ENCODE measurements around the gene ZNF273.

ZNF273 gene

DNA sequence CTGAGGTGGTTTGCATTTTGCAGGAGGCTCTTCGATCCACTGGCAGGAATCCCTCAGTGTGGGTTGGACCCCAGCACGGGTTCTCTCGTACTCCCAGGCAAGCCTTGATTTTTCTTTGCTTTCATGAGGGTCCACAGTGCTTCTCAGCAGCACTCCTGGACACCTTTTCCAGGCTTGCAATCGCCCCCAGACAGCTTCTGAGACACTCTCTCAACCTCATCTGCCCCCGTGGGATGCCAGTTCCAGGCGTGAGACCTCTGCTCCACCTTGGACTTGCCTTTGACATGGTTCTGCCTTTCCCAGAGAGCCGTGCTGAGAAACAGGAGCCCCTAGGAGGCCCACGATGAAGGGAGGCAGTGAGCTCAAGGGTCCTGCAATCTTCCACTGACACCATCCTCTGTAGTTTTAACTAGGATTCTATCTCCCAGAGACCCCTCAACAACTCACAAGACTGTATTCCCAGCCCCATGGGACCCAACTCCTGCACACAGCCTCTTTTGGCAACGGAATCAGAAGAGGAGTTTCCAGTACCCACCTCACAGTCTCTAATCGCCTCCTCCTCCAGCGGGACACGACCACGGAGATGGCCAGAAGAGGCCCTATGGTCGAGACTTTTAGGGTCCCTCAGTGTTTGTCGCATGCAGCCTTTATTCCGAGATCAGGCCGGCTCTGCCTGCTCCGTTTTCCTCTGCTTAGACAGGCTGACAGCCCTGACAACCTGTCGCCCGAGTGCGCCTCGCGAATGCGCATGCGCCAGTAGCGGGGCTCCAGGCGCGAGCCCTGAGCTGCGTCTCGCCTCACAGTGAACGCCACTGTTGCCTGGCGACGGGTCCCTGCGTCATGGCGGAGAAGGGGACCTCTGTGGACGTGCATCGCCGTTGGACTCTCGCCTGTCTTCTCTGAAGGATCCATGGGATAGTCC lies 26.0 kb upstream of the ZNF273 start:
- DNase-seq (ENCODE audit: low spot score): peak; percentile 79

- no peak for DNase-seq (ENCODE audit: low spot score)
Measured at GRCh38 chr7:64877714-64878610, 25.1 kb upstream of the ZNF273 start.

GRCh38 chr7:64878684-64879083 lies 24.4 kb upstream of the ZNF273 start:
- peak; percentile 17 for DNase-seq (ENCODE audit: low spot score)

DNA sequence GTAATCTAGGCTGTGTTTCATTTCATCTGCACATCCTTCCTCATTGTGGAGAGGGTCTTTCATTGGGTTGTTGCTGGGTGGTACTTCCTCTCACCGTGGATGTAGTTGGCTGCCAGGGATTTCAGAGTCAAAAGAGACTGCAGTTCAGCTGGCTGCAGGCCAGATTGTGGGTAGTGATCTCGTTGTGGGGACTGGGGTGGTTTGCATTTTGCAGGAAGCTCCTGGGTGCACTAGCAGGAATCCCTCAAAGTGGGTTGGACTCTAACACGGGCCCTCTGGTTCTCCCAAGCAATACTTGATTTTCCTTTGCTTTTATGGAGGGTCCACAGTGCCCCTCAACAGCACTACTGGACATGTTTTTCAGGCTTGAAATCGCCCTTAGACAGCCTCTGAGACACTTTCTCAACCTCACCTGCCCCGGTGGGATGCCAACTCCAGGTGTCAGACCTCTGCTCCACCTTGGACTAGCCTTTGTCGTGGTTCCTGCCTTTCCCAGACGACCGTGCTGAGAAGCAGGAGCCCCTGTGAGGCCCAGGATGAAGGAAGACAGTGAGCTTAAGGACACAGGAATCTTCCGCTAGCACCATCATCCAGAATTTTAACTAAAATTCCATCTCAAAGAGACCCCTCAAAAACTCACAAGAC lies 23.9 kb upstream of the ZNF273 start:
- DNase-seq (ENCODE audit: low spot score): peak; percentile 3

- no peak for DNase-seq (ENCODE audit: low spot score)
Measured at GRCh38 chr7:64879800-64880199, 23.3 kb upstream of the ZNF273 start.

- no peak for DNase-seq (ENCODE audit: low spot score)
Measured at GRCh38 chr7:64880322-64881297, 22.5 kb upstream of the ZNF273 start.

DNA sequence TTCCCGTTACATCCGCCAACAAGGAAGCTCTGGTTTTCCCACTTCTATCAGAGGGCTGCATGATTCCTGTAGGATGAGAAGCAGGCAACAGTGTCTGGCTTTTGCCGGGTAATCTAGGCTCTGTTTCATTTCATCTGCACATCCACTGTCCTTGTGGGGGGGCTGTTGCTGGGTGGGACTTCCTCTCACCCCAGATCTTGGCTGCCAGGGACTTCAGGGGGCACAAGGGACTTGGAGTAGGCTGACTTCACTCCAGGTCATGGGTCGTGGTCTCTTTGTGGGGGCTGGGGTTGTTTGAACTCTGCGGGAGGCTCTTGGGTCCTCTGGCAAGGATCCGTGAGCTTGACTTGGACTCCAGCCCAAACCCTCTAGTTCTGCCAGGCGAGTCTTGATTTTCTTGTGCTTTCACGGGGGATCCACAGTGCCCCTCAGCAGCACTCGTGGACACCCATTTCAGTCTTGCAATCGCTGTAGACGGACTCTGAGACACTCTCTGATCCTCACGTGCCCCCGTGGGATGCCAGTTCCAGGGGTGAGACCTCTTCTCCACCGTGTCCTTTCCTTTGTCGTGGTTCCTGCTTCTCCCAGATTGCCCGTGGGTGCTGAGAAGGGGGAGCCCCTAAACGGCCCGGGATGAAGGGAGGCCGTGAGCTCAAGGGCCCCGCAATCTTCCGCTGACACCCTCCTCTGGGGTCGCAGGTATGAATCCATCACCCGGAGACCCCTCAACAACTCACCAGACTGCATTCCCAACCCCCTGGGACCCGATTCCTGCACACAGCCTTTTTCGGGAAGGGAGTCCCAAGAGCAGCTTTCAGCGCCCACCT lies 21.4 kb upstream of the ZNF273 start:
- peak; percentile 7 for DNase-seq (ENCODE audit: low spot score)

GRCh38 chr7:64882341-64883112 lies 20.5 kb upstream of the ZNF273 start:
- DNase-seq (ENCODE audit: low spot score): peak; percentile 79

DNA sequence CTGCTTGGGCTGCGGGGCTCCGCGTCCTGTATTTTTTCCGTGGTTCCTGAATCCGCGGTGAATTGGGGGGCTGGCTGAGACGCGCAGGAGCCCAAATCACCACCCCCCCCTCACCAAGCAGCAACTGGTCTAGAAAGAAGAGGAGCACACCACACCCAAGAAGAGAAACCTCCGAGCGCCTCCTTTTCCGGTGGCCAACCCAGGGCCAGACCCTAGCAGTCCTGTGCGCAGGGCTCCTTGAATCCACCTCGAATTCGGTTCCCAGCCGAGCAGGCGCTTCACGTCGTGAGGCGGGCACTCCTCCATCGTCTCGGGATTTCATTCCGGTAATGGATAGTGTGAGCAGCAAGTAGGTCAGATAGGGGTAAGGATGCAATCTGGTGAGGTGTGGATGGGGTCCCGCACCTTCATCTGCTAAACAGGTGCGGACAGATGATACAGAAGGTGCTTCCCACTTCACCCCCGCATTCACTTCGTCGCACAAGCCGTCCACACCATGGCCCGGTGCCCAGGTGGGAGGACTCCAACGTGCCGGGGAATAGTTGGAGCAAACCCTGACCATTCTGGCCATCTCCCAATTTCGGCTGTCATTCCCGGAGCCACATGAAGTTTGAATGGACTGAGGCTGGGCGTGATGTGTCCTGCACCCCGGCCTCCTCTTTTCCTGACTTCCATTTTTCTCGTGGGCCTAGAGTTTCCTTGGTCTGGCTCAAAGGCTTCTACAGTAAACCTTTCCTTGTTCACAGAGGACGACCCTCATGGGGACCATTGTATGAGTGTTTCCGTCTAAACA lies 19.8 kb upstream of the ZNF273 start:
- DNase-seq (ENCODE audit: low spot score): peak; percentile 5

DNA sequence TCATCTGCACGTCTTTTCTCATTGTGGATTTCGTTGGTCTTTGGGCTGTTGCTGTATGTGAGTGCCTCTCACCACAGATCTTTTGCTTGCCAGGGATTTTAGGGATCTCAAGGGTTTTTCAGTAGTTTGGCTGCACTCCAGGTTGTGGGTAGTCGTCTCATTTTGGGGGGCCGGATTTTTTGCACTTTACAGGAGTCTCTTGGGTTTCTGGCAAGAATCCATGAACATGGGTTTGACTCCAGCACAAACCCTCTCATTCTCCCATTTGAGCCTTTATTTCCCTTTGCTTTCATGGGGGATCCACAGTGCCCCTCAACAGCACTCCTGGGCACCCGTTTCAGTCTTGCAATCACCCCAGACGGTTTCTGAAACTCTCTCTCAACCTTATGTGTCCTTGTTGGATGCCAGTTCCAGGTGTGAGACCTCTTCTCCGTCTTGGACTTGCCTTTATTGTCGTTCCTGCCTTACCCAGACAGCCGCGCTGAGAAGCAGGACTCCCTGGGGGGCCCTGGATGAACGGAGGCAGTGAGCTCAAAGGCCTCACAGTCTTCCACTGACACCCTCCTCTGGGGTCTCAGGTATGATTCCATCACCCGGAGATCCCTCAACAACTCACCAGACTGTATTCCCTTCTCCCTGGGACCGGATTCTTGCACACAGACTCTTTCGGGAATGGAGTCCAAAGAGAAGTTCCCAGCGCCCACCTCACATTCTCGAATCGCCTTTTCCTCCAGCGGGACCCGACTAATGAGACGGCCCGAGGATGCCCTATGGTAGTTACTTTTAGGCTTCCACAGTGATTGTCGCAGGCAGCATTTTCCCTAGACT lies 18.8 kb upstream of the ZNF273 start:
- DNase-seq (ENCODE audit: low spot score): peak; percentile 2

- DNase-seq (ENCODE audit: low spot score): no peak
Measured at GRCh38 chr7:64884913-64885370, 18.1 kb upstream of the ZNF273 start.

DNA sequence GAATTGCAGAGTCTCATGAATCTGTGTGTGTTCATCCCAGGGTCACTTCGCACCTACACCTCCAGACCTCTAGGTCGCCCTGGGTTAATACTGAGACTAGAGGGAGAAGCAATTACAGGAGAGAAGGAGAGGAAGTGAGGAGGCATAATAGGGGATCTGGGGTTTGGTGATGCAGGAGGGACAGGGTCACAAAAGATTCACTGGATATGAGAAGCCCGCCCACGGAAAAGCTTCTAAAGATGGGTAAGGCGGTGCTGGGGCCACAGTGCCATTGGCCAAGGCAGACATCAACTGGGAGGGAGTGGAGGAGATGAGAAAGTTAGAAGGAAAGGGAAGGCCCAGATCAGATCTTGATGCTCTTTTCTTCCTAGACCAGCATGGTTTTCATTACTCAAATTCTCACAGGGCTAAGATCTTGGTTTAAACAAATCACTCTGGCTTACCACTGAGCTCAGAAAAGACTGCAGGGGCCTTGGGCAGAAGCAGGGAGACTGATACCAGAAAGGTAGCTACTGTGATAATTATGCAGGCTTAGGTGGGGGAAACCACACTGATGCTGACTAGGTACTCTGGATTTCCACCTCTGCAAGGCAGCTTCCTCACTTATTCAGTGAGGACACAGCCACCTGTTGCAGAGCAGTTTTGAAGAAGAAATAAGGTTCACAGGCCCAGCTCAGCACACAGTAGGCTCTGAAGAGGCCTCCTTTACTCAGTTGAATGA lies 17.4 kb upstream of the ZNF273 start:
- peak; percentile 2 for DNase-seq (ENCODE audit: low spot score)

DNA sequence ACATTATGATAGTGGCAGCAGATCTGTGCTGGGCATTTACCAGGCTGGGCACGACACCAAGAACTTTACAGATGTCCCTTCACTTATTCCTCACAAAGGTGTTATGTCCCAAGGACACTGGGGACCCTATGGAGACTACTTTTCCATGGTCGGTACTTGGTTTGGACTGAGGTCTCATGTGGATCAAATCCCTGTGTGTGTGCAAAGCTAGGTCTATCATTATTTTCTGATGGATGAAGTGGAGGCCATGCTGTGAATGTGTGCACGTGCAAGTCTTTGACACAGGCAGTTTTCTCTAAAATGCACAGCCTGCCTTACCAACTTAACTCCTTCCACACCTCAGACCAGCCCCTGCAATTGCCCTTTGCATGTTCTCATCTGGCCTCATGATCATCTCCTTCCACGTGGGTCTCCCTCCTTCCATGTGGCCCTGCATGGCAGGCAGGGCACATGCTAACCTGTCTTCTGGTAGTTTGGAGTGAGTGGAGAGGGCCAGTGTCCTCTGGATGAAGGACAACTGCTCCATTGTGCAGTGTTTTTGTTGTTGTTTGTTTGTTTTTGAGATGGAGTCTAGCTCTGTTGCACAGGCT lies 16.0 kb upstream of the ZNF273 start:
- peak; percentile 2 for DNase-seq (ENCODE audit: low spot score)

DNA sequence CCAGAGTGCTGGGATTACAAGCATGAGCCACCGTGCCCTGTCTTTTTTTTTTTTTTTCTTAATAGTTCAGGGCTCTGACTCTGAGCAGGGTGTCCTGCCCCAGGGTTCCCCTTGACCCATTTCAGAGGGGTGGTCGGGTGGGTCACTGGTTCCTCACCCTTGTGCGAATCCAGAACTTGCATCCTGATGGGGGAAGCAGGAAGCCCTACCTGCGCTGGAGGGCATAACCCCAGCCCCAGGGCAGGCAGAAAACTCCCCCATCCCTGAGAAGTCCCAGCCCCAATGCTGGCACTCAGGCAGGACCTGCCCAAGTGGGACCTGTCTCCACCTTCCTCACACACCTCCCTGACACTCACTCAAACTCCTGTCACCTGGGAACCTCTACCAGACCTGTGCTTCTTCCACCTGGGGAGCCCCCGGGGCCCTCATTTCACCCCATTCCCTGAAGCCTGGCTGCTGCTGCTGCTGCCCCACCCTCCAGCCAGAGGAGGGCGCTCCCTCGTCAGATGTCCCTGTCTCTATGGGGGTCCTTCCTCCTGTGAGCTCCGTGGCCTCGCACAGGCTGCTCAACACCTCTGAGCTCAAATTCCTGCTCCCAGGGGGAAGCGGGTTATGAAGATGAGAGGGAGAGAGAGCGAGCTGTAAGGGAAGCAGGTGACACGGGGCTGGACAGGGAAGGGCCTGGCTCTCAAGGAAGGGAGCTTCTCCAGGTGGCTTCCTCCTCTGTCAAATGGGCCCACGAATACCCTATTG lies 15.1 kb upstream of the ZNF273 start:
- peak; percentile 19 for DNase-seq (ENCODE audit: low spot score)

DNA sequence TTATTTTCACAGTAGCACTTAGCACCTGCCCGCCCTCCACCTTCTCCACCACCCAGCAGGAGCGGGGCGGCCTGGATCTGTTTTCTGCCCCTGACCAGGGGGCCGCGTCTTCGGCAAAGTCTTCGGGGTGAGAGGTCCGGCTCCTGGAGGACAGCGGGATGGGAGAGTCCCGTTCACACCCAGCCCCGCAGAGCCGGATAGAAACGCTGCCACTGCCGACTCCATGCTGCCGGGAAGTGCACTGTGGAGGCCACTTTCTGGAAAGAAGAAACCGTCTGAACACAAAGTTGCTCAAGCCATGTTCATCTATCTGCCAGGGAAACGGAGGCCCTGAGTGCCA lies 14.5 kb upstream of the ZNF273 start:
- DNase-seq (ENCODE audit: low spot score): peak; percentile 24
